NCI-H2227 (cell line): Measurements from ENCODE around the gene TNFSF12.
A peak's percentile ranks its signal among the peaks of the same experiment; 100 is the strongest.

Source experiments
- DNase-seq: peaks from one replicate; lab custom pipeline; 2025; ENCODE audit not compliant: unreplicated experiment; lab: John Stamatoyannopoulos, UW

Gene TNFSF12

GRCh38 chr17:7541074-7541621 is 7.7 kb upstream of the TNFSF12 start:
- DNase-seq: no peak

- DNase-seq: no peak
Observed at GRCh38 chr17:7544911-7545310, 3.9 kb upstream of the TNFSF12 start.

GRCh38 chr17:7549401-7550055 is 670 bp downstream of the TNFSF12 start:
- DNase-seq: no peak

DNA sequence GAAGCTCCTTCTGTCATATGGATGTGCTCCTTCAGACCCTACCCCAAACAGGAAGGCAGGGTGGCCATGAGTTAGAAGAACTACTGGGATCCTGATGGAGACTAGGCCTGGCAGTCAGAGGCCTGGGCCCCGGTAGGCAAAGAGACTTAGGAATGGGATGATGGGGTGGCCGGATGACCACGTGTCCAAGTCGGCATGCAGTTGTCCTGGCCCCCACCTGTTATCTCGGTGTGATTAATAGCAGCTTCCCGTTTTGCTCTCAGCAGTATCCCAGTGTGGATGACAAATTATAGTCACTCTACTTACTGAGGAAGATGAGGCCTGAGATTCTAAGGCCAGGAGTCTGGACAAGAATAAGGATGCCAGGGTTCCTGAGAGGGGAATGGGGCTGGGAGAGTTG is 1.5 kb downstream of the TNFSF12 start:
- no peak for DNase-seq

DNA sequence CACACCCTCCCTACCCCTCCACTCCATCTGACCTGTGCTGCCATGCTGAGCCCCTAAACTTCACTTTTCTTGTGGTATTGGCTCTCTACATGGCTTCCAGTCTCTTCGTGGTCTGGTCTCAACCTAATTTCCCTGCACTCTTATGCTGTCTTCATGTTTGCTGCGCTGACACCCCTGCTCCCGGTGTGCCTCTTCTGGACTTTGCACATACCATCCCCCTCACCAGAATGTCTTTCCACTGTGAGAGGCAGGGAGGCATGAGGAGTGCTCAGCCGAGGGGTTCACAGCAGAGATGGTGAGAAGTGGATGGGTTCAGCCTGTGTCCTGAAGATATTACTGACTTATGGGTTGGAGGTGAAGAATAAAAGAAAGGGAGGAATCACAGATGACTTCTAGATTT is 2.5 kb downstream of the TNFSF12 start:
- no peak for DNase-seq

DNA sequence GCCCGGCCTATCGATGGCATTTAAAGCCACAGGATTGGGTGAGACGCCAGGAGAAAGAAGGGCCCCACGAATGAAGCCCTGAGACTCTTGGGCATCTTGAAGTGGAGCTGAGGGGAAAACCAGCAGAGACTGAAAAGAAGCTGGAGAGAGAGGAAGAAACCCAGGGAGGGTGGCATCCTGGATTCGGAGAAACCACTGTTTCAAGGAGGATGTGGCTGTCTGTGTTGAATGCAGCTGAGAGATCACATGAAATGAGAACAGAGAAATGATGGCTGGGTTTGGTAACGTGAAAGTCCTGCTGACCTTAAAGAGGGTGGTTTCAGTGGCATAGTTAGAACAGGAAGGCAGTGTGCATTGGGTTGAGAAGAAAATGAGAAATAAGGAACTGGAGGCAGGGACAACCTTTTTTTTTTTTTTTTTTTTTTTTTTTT is 3.8 kb downstream of the TNFSF12 start:
- no peak for DNase-seq

DNA sequence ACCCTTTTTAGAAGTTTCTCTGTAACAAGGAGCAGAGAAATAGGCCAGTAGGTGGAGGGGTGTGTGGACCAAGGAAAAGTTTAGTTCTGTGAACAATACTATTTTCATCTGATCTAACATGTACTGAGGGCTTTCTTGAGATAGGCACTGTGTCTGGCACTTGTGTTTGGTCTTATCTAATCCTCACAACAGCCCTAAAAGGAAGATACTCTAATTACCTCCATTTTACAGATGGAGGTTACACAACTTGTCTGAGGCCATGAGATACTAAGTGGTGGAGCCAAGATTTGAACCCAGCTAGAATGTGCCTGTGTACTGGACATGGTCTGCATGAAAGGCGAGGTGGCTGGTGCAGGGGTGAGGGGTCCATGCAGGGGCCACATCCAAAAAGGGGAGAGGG is 4.5 kb downstream of the TNFSF12 start:
- no peak for DNase-seq

DNA sequence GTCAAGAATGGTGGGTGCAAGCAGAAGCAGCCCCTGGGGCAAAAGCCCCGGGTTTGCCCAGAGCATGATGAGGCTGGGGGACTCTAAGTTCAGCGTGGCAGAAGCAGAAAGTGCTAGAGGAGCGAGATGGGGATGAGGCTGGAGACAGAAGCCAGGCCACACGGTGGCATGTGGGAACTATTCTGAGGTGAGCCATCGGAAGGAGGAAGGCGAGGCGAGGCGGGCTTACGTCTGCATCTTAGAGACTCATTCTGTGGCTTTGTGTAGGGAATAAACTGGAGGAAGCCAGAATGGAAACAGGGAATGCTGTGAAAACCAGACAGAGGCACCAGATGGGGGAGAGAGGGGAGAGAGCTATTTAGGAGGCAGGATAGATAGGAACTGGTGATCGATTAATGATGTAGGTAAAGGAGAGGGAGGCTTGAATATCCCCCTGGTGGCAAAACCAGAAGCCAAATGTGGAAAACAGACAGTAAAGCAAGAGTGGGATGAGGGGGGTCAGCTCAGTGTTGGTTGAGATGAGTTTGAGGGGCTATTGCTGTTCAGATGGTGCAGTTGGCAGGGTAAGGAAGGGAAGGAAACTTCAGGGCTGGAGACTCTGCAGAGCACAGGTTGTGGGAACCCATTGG is 6.6 kb downstream of the TNFSF12 start:
- DNase-seq: no peak

GRCh38 chr17:7556627-7557026 is 7.8 kb downstream of the TNFSF12 start:
- no peak for DNase-seq

DNA sequence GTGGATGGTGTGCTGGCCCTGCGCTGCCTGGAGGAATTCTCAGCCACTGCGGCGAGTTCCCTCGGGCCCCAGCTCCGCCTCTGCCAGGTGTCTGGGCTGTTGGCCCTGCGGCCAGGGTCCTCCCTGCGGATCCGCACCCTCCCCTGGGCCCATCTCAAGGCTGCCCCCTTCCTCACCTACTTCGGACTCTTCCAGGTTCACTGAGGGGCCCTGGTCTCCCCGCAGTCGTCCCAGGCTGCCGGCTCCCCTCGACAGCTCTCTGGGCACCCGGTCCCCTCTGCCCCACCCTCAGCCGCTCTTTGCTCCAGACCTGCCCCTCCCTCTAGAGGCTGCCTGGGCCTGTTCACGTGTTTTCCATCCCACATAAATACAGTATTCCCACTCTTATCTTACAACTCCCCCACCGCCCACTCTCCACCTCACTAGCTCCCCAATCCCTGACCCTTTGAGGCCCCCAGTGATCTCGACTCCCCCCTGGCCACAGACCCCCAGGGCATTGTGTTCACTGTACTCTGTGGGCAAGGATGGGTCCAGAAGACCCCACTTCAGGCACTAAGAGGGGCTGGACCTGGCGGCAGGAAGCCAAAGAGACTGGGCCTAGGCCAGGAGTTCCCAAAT is 8.4 kb downstream of the TNFSF12 start:
- no peak for DNase-seq

DNA sequence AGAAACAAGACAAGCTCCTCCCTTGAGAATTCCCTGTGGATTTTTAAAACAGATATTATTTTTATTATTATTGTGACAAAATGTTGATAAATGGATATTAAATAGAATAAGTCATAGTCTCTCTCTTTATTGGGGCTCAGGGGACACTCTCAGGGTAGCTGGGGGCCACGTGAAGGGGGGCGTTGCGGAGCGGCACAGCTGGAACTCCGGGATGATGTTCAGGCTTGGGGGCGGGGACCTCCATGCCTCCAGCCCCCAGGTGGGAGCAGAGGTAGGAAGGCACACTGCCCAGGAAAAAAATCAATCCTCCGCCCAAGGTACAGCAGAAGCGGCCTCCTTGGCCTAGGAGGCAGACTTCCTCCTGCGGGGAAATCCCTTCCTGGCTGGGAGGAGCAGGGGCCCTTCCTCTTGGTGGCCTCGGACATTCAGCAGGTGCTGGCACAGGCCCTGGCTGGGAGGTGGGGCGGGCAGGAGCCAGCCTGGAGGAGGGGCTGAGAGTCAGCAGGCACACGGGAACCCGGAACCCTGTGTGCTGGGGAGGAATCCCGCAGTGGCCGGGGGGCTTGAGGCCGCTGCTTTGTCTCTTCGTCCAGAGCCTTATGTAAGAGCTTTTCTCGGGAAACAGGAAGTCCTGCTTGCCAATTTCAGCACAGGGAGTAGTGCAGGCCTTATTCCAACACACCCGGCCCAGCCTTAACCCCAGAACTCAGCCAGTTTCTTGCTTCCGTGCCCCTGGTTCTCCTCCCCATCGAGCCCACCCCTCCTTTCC is 9.1 kb downstream of the TNFSF12 start:
- peak; percentile 63 for DNase-seq

GRCh38 chr17:7558544-7559319 is 9.9 kb downstream of the TNFSF12 start, which contains the start of gene TNFSF13:
Gene TNFSF13, plus strand, starts transcription at chr17:7558750. Its CDS starts 290 bp downstream, at chr17:7559040.
- no peak for DNase-seq

- DNase-seq: no peak
Observed at GRCh38 chr17:7559320-7560171, 10.7 kb downstream of the TNFSF12 start.

GRCh38 chr17:7560172-7561027 is 11.5 kb downstream of the TNFSF12 start:
- peak; percentile 68 for DNase-seq

DNA sequence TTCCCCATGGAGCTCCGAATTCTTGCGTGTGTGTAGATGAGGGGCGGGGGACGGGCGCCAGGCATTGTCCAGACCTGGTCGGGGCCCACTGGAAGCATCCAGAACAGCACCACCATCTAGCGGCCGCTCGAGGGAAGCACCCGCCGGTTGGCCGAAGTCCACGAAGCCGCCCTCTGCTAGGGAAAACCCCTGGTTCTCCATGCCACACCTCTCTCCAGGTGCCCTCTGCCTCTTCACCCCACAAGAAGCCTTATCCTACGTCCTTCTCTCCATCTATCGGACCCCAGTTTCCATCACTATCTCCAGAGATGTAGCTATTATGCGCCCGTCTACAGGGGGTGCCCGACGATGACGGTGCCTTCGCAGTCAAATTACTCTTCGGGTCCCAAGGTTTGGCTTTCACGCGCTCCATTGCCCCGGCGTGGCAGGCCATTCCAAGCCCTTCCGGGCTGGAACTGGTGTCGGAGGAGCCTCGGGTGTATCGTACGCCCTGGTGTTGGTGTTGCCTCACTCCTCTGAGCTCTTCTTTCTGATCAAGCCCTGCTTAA is 12.2 kb downstream of the TNFSF12 start:
- peak; percentile 86 for DNase-seq

DNA sequence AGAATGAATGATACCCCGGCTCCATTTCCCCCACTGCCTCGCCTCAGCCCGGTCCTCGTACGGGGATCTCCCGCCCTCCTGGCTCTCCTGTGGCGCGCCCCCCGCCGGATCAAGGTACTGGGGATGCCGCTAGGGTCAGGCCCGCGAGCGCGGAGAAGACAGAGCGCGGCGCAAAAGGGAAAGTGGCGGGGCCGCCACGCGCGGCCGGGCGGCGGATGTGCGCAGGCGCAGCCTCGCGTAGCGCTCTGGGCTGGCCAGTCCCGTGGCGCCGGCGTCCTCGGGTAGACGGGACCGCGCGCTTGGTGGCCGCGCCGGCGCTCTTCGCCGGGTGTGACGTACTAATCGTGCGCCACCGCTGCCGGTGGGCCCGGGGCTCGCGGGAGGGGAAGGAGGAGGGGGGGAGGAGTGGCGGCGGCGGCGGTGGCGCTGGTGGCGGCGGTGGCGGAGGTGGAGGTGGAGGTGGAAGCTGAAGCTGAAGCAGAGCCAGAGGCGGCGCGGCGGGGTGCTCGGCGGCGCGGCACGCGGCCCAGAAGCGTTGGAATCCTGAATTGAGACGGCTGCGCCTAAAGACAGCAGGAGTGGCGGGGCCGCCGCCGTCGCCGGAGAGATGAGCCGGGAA is 12.8 kb downstream of the TNFSF12 start, which contains the start of gene SENP3:
TSS of gene SENP3 (plus strand) at position 331 of the 619 bp plus-strand sequence. CDS start 1,158 bp downstream, outside the sequence.
- peak; percentile 93 for DNase-seq

DNA sequence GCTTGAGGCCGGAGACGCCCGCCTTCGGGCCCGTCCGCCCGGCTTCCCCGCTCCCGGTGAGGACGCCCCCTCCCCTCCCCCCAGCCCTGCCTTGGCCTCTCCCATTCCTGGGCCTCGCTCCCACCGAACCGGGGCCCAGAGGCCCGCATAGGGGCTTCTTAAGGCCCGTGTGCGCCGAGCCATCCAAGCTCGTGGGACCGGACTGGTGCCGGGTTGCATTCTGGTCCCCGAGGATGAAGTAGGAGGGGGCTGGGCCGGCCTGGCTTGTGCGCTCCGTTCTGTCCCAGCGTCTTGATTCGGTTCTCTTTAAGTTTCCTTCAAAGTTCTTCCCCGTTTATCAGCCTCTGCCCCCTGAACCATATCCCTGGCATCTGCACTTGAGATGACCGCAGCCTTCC is 13.3 kb downstream of the TNFSF12 start:
- no peak for DNase-seq
